Ascending aorta (tissue), 2 donors: ENCODE data around the gene EIF4H. TPM values are rescaled to one million over a fixed set of nuclear protein-coding genes. Genes with fewer than 3 reads are reported as not detected.

Source experiments
- DNase-seq, 2 donors: peaks; one replicate each; pipeline ENCODE4 v3.0.0-alpha.2; 2019; ENCODE audit warnings: low spot score in 2 of 2
- H3K27ac ChIP-seq, 2 donors: fragments of 200-600 bp; sonication (generic); one replicate each; pipeline ENCODE4 v1.5.1; 2016 to 2017; ENCODE audit warnings: mild to moderate bottlenecking in 1 of 2
- H3K27me3 ChIP-seq: fragments of 200-600 bp; sonication (generic); one replicate; pipeline ENCODE4 v1.5.1; 2017
- H3K36me3 ChIP-seq, 2 donors: fragments of 200-600 bp; sonication (generic); one replicate each; pipeline ENCODE4 v1.5.1; 2016
- H3K4me1 ChIP-seq, 2 donors: fragments of 200-600 bp; sonication (generic); one replicate each; pipeline ENCODE4 v1.5.1; 2016 to 2017; ENCODE audit warnings: mild to moderate bottlenecking in 1 of 2
- H3K4me3 ChIP-seq, 2 donors: fragments of 200-600 bp; sonication (generic); one replicate each; pipeline ENCODE4 v1.5.1; 2016 to 2017; ENCODE audit warnings: mild to moderate bottlenecking in 1 of 2
- H3K9me3 ChIP-seq, 2 donors: fragments of 200-600 bp; sonication (generic); one replicate each; pipeline ENCODE4 v1.5.1; 2016
- intact Hi-C: fragments of 100-400 bp; cut with DNase I; formaldehyde crosslinking; loops from one replicate; pipeline ENCODE4 v1.15.1; 2023
- total RNA-seq: library from RNA; depleted of rRNA; stranded (reverse); fragments of >200 nt; gene quantifications from one replicate; pipeline ENCODE4 v1.1.0, GENCODE V29; 2016
- TF ChIP-seq, protein P1 (sequence below), 3 experiments: fragments of 200-600 bp in 2 of 3; fragments of 450-650 bp in 1 of 3; sonication (generic) in 2 of 3; IDR thresholded peaks; one replicate each; pipeline ENCODE4 v1.5.1; 2016 to 2019; ENCODE audit warnings: antibody characterized with exemption in 3 of 3, mild to moderate bottlenecking in 1 of 3, moderate library complexity in 1 of 3

The EIF4H gene
- total RNA-seq, 1 donor from 2014 or later, result 150 TPM

DNA sequence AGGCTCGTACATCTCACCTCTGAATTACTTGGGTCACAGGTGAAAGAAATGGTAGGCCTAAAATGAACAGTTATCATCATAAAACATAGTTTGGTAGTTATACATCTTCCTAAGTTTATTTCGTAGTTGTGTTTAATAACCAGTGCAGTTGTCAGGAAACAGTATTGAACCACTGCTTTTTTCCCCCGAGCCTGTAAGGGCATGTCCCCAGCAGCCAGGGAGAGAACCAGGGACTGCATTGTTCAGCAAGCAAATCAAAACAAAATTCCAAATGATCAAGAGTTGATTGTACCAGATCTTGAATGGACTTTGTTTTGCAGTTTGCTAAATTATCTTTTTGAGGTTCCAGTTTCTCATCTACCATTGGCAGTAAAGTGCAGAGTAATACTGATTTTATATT lies 2.4 kb downstream of the EIF4H start:
- Histone ChIP-seq H3K9me3 (no peaks in the 10 kb centered on the region), H3K27ac (no peak overlapping the region), H3K27me3 (no peaks in the 10 kb centered on the region), H3K4me1 (peaks cover 17 to 50% of the 10 kb centered on the region in 2 donors), H3K4me3 (peak overlapping the region; percentile 20 to 23), H3K36me3 (peaks cover 3 to 23% of the 10 kb centered on the region in 2 donors)
- intact Hi-C loops, result no loop called here
- no peak for DNase-seq
- TF ChIP-seq, protein P1, sequence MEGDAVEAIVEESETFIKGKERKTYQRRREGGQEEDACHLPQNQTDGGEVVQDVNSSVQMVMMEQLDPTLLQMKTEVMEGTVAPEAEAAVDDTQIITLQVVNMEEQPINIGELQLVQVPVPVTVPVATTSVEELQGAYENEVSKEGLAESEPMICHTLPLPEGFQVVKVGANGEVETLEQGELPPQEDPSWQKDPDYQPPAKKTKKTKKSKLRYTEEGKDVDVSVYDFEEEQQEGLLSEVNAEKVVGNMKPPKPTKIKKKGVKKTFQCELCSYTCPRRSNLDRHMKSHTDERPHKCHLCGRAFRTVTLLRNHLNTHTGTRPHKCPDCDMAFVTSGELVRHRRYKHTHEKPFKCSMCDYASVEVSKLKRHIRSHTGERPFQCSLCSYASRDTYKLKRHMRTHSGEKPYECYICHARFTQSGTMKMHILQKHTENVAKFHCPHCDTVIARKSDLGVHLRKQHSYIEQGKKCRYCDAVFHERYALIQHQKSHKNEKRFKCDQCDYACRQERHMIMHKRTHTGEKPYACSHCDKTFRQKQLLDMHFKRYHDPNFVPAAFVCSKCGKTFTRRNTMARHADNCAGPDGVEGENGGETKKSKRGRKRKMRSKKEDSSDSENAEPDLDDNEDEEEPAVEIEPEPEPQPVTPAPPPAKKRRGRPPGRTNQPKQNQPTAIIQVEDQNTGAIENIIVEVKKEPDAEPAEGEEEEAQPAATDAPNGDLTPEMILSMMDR (IDR thresholded peaks at IDR 0.05), result no peak

DNA sequence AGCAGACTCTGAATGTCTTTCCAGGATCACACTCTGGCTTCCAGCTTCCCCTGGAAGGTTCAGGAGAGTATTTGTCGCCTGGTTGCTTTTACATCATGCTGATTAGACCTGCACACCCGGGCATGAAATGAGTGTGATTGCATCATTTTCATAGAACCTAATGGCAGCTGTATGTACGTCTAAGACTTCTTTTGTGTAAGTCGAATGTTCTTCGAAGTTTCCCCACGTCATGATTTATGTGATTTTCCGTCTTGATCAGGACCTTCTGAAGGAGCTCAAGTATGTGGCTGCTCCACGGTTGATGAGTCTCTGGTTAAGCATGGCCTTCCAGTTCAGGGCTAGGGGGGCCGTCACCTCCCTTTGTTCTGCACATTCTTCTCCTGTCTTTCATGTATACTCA lies 4.5 kb downstream of the EIF4H start:
- Histone ChIP-seq H3K36me3 (peaks cover 3 to 29% of the 10 kb centered on the region in 2 donors), H3K4me1 (peaks cover 17 to 60% of the 10 kb centered on the region in 2 donors), H3K27ac (no peak overlapping the region), H3K9me3 (no peaks in the 10 kb centered on the region), H3K27me3 (no peaks in the 10 kb centered on the region), H3K4me3 (no peak overlapping the region)
- DNase-seq, result no peak
- intact Hi-C loops, result no loop called here
- TF ChIP-seq, protein P1 (IDR thresholded peaks at IDR 0.05), result no peak

DNA sequence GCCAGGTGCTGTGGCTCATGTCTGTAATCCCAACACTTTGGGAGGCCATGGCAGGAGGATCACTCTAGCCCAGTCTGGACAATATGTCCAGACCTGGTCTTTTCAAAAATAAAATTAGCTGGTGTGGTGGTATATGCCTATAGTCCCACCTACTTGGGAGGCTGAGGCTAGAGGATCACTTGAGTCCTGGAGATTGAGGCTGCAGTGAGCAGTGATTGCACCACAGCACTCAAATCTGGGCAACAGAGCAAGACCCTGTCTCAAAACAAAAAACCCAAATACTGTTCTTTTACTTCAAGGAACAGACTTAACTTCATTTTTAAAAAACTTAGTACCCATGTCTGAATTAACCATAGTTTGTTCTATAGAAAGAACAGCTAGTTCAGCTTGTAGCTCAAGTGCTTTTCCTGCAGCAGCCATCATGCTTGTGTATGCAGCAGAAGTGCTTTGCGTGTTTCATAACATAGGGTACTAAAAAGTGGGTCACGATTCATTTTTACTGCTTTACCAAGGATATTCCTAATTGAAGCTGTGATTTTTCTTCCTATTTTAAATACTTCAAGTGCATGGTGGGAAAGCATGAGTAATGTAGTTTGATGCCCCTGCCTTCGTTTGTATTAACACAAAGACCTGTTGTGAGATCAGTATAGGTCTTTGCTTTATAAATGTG lies 5.9 kb downstream of the EIF4H start:
- peaks cover 17 to 72% of the 10 kb centered on the region in 2 donors for H3K4me1 ChIP-seq
- H3K36me3 ChIP-seq, result peaks cover 3 to 29% of the 10 kb centered on the region in 2 donors
- TF ChIP-seq, protein P1 (IDR thresholded peaks at IDR 0.05), result no peak
- H3K4me3 ChIP-seq, result no peak overlapping the region
- no peaks in the 10 kb centered on the region for H3K27me3 ChIP-seq
- intact Hi-C loops, result no loop called here
- DNase-seq, result no peak
- no peaks in the 10 kb centered on the region for H3K9me3 ChIP-seq
- H3K27ac ChIP-seq, result no peak overlapping the region

DNA sequence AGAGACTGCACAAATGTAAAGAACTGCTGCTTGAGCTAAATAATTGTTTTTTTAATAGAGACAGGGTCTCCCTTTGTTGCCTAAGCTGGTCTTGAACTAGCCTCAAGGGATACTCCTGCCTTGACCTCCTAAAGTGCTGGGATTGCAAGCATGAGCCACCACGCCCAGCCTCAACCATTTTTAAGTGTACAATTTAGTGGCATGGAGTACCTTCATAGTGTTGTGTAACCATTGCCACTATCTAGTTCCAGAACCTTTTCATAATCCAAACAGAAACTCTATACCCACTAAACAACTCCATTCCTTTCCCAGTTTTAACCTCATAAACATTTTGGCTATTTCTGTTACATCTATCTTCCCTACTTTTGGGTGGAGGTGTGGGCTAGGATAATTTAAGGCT lies 6.7 kb downstream of the EIF4H start:
- intact Hi-C loops, result no loop called here
- no peak for DNase-seq
- no peaks in the 10 kb centered on the region for H3K27me3 ChIP-seq
- H3K36me3 ChIP-seq, result peaks cover 3 to 29% of the 10 kb centered on the region in 2 donors
- H3K4me3 ChIP-seq, result no peak overlapping the region
- no peak overlapping the region for H3K27ac ChIP-seq
- H3K9me3 ChIP-seq, result no peaks in the 10 kb centered on the region
- TF ChIP-seq, protein P1 (IDR thresholded peaks at IDR 0.05), result no peak
- H3K4me1 ChIP-seq, result peaks cover 14 to 71% of the 10 kb centered on the region in 2 donors

DNA sequence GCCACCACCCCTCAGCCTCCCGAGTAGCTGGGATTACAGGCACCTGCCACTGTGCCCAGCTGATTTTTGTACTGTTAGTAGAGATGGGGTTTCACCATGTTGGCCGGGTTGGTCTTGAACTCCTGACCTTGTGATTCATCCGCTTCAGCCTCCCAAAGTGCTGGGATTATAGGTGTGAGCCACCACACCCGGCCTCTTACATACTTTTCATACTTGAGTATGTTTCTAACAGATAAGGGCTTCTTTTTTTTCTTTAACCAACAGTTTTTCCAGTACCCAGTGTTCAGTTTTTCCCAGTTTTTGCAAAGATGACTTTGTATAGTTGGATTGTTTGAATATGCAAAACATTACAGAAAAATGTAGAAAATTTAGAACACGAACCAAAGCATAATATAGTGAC lies 7.7 kb downstream of the EIF4H start:
- no peak overlapping the region for H3K4me3 ChIP-seq
- H3K27ac ChIP-seq, result no peak overlapping the region
- intact Hi-C loops, result no loop called here
- H3K36me3 ChIP-seq, result peaks cover 3 to 24% of the 10 kb centered on the region in 2 donors
- DNase-seq, result no peak
- TF ChIP-seq, protein P1 (IDR thresholded peaks at IDR 0.05), result no peak
- no peaks in the 10 kb centered on the region for H3K27me3 ChIP-seq
- H3K4me1 ChIP-seq, result peaks cover 7 to 70% of the 10 kb centered on the region in 2 donors
- H3K9me3 ChIP-seq, result no peaks in the 10 kb centered on the region
